Keratinocyte (primary cell): ENCODE data around the gene PLCH2. TPM values are rescaled to one million over a fixed set of nuclear protein-coding genes. Genes with fewer than 3 reads are reported as not detected.

Experiments
- DNase-seq: peaks from one replicate; pipeline ENCODE4 v3.0.0-alpha.2; 2011; ENCODE audit warnings: low read depth, missing footprints, low spot score
- FAIRE-seq: peaks from 2 replicates; lab custom pipeline; 2011; peaks lifted over from hg19 to GRCh38; lab: Jason Lieb, UNC
- H2AFZ ChIP-seq: 2 replicates; pipeline ENCODE4 v1.6.0; 2012; ENCODE audit warnings: low read length, control low read depth, inconsistent platforms; ENCODE audit not compliant: control insufficient read depth
- H3K27ac ChIP-seq: 2 replicates; pipeline ENCODE4 v1.5.1; 2011; ENCODE audit warnings: low read length; ENCODE audit not compliant: control insufficient read depth, insufficient read depth
- H3K27me3 ChIP-seq: 3 replicates; pipeline ENCODE4 v1.6.0; 2011; ENCODE audit warnings: low read length; ENCODE audit not compliant: control insufficient read depth, insufficient read depth; ENCODE audit errors: extremely low read depth
- H3K36me3 ChIP-seq, 2 experiments: 2 replicates in 1 of 2; 3 replicates in 1 of 2; pipeline ENCODE4 v1.5.1; 2011; ENCODE audit warnings: low read length in 2 of 2, mild to moderate bottlenecking in 1 of 2; ENCODE audit not compliant: control insufficient read depth in 2 of 2, insufficient read depth in 2 of 2; ENCODE audit errors: extremely low read depth in 1 of 2
- H3K4me1 ChIP-seq: 3 replicates; pipeline ENCODE4 v1.5.1; 2011; ENCODE audit warnings: low read length; ENCODE audit not compliant: control insufficient read depth, insufficient read depth; ENCODE audit errors: extremely low read depth
- H3K4me2 ChIP-seq: 3 replicates; pipeline ENCODE4 v1.6.0; 2011; ENCODE audit warnings: low read depth, low read length; ENCODE audit not compliant: control insufficient read depth, insufficient read depth; ENCODE audit errors: extremely low read depth
- H3K4me3 ChIP-seq, 3 experiments: fragments of 200-600 bp in 1 of 3; sonication (generic) in 1 of 3; 2 replicates in 2 of 3; 3 replicates in 1 of 3; pipeline ENCODE4 v1.5.1; 2011 to 2016; ENCODE audit warnings: low read length in 3 of 3, mild to moderate bottlenecking in 3 of 3, control low read depth in 2 of 3, inconsistent platforms in 1 of 3, low read depth in 1 of 3, mixed read lengths in 1 of 3, mixed run types in 1 of 3, moderate library complexity in 1 of 3; ENCODE audit not compliant: control insufficient read depth in 2 of 3, insufficient read depth in 2 of 3; ENCODE audit errors: extremely low read depth in 1 of 3
- H3K79me2 ChIP-seq: 2 replicates; pipeline ENCODE4 v1.6.0; 2012; ENCODE audit warnings: low read length; ENCODE audit not compliant: control insufficient read depth, insufficient read depth
- H3K9ac ChIP-seq: 3 replicates; pipeline ENCODE4 v1.6.0; 2011; ENCODE audit warnings: low read length; ENCODE audit not compliant: control insufficient read depth, insufficient read depth; ENCODE audit errors: extremely low read depth
- H3K9me1 ChIP-seq: 3 replicates; pipeline ENCODE4 v1.6.0; 2011; ENCODE audit warnings: low read length; ENCODE audit not compliant: control insufficient read depth, insufficient read depth; ENCODE audit errors: extremely low read depth
- H3K9me3 ChIP-seq: 2 replicates; pipeline ENCODE4 v1.5.1; 2012; ENCODE audit warnings: low read depth, low read length; ENCODE audit not compliant: control insufficient read depth
- H4K20me1 ChIP-seq: 3 replicates; pipeline ENCODE4 v1.6.0; 2011; ENCODE audit warnings: low read length; ENCODE audit not compliant: control insufficient read depth, insufficient read depth; ENCODE audit errors: extremely low read depth
- CTCF ChIP-seq, 3 experiments: IDR thresholded peaks in 1 of 3; conservative IDR thresholded peaks in 1 of 3; optimal IDR thresholded peaks in 1 of 3; 2 replicates in 2 of 3; 3 replicates in 1 of 3; pipeline versions ENCODE3 to v1.5.1; 2011; ENCODE audit warnings: low read length in 3 of 3, mild to moderate bottlenecking in 3 of 3, moderate library complexity in 2 of 3, control low read depth in 1 of 3, inconsistent platforms in 1 of 3; ENCODE audit not compliant: insufficient read depth in 2 of 3; ENCODE audit errors: extremely low read depth in 1 of 3
- EZH2 ChIP-seq: IDR thresholded peaks from one replicate; pipeline ENCODE4 v1.6.1; 2012; ENCODE audit warnings: inconsistent platforms, mild to moderate bottlenecking, low read length, moderate library complexity
- dilution Hi-C: fragments of 300-500 bp; cut with MboI; formaldehyde crosslinking; loops from one replicate; pipeline ENCODE4 v1.7.0; 2020; ENCODE audit warnings: low sequenced_read_pairs; ENCODE audit not compliant: extremely low pct_ligation_motif_present
- polyA plus RNA-seq, 5 experiments: library from polyadenylated mRNA; depleted of rRNA in 3 of 5; stranded (reverse) in 3 of 5; stranded (forward) in 1 of 5; unstranded in 1 of 5; fragments of >200 nt; gene quantifications; 1 replicate in 1 of 5; 2 replicates in 3 of 5; 3 replicates in 1 of 5; pipeline versions ENCODE4 v1.2.1 to v1.2.3, GENCODE V29; 2011 to 2012; ENCODE audit warnings: missing spikeins in 2 of 5, low read depth in 1 of 5, low replicate concordance in 1 of 5

Gene PLCH2
- polyA plus RNA-seq, 1 donor (not counting 4 experiments of a cell fraction or from before 2014, with no cell fraction given) = 57.4 TPM

GRCh38 chr1:2534687-2535441, 58.8 kb downstream of the PLCH2 start:
- H3K4me3 ChIP-seq = peak overlapping the region in 1 of 3 experiments; percentile 34
- FAIRE-seq = peak; percentile 100

GRCh38 chr1:2535455-2535854, 59.4 kb downstream of the PLCH2 start:
- Histone ChIP-seq H3K27me3 (no peaks in the 10 kb centered on the region), H3K4me2 (peak overlapping the region; percentile 68)

More at GRCh38 chr1:2534687-2535441, 58.8 kb downstream of the PLCH2 start:
- Histone ChIP-seq H2AFZ (no peak overlapping the region), H3K79me2 (no peaks in the 10 kb centered on the region), H3K9me1 (no peaks in the 10 kb centered on the region), H3K4me1 (peaks cover 70% of the 10 kb centered on the region), H3K36me3 (no peaks in the 10 kb centered on the region), H3K9ac (peak overlapping the region; percentile 47), H3K27ac (peak overlapping the region; percentile 75), H3K27me3 (no peaks in the 10 kb centered on the region), H3K9me3 (no peaks in the 10 kb centered on the region), H4K20me1 (no peaks in the 10 kb centered on the region), H3K4me2 (peak overlapping the region; percentile 68)
- TF ChIP-seq CTCF (optimal IDR thresholded peaks at IDR 0.05 in 1 of 3, IDR thresholded peaks at IDR 0.05 in 1 of 3, conservative IDR thresholded peaks at IDR 0.05 in 1 of 3; ENCODE audit: extremely low read depth in 1 of 3, insufficient read depth in 2 of 3, low read length in 3 of 3) (no peak), EZH2 (no peak)
- dilution Hi-C loops = no loop called here
- peak; percentile 92 for DNase-seq

More at GRCh38 chr1:2535455-2535854, 59.4 kb downstream of the PLCH2 start:
- Histone ChIP-seq H3K4me3 (no peak overlapping the region), H3K9ac (no peak overlapping the region), H3K36me3 (no peaks in the 10 kb centered on the region), H2AFZ (no peak overlapping the region), H3K79me2 (no peaks in the 10 kb centered on the region), H3K27ac (peak overlapping the region; percentile 75), H3K9me3 (no peaks in the 10 kb centered on the region), H3K4me1 (peaks cover 67% of the 10 kb centered on the region), H3K9me1 (no peaks in the 10 kb centered on the region), H4K20me1 (no peaks in the 10 kb centered on the region)
- TF ChIP-seq CTCF (optimal IDR thresholded peaks at IDR 0.05 in 1 of 3, IDR thresholded peaks at IDR 0.05 in 1 of 3, conservative IDR thresholded peaks at IDR 0.05 in 1 of 3; ENCODE audit: extremely low read depth in 1 of 3, insufficient read depth in 2 of 3, low read length in 3 of 3) (no peak), EZH2 (no peak)
- no peak for DNase-seq
- no peak for FAIRE-seq
- dilution Hi-C loops = no loop called here
